CD4-positive, alpha-beta T cell treated with Interleukin-17A for 1 hour (primary cell): ENCODE measurements around the gene RPUSD1.
A peak's percentile ranks its signal among the peaks of the same experiment; 100 is the strongest.
"Not testable (repeated sequence)": the region's sequence is repeated elsewhere in the genome, so short reads cannot be mapped to it uniquely, and the experiment has no call there.

Experiments
- DNase-seq: peaks from one replicate; pipeline ENCODE4 v3.0.0-alpha.2; 2020

The RPUSD1 gene

GRCh38 chr16:787978-788398 is at the start of gene RPUSD1:
TSS of gene RPUSD1 (minus strand) at chr16:788381. CDS start at chr16:787737, 644 bp downstream.
- DNase-seq: no peak

DNA sequence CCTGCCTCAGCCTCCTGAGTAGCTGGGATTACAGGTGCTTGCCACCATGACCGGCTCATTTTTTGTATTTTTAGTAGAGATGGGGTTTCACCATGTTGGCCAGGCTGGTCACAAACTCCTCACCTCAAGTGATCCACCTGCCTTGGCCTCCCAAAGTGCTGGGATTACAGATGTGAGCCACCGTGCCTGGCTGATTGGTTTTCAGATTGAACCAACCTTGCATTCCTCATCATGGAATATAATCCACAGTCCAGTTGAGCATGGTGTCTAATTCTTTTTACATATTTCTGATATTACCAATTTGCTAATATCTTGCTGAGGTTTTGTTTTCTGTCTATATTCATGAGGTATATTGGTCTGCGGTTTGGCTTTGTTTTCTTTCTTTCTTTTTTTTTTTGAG is 48.6 kb upstream of the RPUSD1 start:
- not testable (repeated sequence) for DNase-seq

GRCh38 chr16:836221-836620 is 48.0 kb upstream of the RPUSD1 start:
- DNase-seq: no peak

DNA sequence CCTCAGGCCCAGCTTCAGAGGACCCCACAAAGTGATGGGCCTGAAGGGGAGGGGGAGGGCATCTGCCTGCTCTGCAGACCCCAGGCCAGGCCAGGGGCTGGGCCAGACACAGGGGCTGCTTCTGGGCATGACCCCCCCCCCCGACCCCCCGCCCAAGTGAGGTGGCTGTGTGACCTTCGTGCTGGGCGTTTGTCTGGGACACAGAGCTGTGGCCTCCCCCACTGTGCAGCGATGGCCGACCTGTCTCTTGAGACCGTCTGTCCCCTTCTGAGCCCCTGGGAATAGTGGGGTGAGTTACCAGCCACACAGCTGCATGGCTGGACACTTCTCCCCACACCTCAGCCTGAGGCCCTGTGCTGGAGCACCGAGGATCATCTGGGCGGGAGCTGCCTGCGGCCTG is 47.2 kb upstream of the RPUSD1 start:
- no peak for DNase-seq

- no peak for DNase-seq
These were observed 45.2 kb upstream of the RPUSD1 start for GRCh38 chr16:833411-833810.

DNA sequence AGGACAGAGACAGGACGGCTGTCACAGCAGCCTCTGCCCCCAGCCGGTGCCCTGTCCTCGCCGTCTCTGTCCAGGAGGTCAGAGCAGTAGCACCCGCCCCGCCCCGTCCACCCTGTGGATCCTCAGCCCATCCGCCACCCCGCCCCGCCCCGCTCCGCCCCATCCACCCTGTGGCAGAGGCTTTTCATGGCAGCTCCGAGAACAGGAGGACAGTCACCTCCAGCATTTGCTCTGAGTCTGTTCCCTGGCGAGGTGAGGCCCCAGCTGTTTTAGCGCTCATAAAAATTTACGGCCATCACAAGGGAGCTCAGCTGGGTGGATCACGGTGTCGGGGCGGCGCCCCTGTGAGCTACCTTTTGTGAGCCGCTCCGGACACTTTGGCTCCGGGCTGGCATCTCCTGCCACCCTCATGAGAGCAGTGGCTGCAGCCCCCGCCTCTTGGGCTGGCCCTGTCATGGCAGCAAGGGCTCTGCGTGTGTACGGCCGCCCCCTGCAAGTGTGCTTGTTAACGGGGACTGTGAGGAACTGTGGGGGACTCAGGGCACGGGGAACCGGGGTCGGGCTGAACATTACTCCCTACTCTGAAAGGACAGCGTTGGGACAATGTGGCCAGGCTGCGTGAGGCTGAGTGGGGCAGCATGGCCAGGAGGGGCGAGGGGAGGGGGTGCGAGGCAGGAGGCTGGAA is 44.6 kb upstream of the RPUSD1 start:
- no peak for DNase-seq

DNA sequence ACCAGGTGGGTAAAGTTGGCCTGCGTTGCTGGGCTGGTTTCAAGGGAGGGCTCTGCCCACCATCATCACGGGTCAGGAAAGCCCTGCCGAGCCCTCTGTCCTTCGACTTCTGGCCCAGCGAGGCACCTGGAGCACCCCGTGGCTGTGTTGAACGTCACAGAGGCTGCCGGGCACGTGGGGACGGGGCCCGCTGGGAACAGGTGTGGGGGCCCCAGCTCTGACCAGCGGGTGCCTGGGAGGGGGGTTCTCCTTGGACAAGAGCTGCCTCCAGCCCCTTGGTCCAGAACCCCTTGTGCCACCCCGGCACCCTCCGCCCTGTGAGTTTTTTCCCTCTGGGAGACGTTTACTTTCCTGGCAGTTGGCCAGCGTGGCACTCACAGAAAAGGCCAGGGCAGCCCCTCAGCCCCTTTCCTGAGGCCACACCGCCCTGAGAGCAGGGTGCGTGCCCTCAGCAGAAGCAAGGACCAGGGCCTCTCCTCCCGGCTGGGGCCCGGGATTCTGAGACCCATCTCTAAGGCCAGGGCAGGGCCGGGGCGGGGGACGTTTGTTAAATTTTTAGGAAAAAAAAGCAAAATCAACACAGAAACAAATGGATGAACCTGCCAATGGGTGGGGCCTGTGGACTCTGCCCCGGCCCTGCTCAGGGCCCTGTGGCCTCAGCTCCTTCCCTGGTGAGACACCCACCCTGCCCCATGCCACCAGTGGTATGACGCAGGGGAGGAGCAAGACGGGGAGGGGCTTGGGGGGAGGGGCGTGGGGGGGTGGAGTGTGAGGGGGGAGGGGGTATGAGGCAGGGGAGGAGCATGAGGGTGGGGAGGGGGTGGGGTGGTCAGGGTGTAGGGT is 43.6 kb upstream of the RPUSD1 start:
- DNase-seq: no peak

- DNase-seq: no peak
These were observed 42.8 kb upstream of the RPUSD1 start for GRCh38 chr16:830871-831570.

- DNase-seq: no peak
These were observed 42.1 kb upstream of the RPUSD1 start for GRCh38 chr16:830107-830870.

DNA sequence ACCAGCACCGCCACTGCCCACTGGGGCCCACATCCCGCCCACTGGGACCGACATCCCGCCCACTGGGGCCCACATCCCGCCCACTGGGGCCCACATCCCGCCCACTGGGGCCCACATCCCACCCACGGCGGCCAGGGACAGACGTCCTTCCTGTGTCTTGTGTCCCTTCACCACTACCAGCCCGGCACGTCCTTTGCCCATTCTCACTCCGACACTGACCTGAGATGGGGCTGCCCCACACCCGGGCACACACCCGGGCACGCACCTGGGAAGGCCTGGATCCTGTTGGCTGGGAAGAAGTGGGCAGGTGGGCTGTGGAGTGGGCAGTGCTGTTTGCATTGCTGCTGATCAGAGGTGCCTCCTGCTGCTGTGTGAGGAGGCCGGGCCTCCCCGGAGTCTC is 40.7 kb upstream of the RPUSD1 start:
- no peak for DNase-seq

GRCh38 chr16:827513-827912 is 39.3 kb upstream of the RPUSD1 start:
- no peak for DNase-seq

DNA sequence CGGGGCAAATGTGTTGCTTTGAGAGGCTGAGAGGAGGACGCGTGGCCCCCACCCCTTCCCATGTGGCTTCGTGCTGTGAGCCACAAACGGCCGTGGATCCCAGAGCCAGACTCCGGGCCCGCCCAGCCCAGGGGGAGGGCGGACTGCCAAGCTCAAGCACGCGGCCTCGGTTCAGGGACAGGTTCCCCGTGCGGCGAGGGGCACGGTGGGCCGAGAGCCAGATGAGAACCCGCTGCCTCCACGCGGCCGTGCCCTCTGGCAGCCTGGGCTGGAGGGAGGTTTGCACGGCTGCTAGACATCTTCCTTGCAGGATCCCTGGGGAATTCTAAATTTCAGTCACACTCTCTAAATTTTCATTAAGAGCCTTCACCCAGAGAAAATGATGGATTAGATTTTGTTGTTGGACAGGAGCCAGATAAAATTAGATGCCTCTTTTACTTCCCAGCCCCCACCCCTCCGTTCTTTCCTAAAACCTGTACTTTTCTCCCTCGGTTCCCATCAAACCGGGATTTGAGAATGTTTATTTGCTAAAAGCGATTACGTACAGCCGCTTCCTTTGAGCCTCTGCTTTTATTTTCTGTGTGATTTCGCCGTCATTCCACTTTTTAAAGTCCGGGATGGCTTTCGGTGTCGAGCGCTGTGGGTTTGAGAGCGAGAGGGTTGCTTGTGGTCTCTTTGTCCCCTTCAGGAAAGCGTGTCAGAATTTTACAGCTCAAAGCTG is 37.3 kb upstream of the RPUSD1 start:
- no peak for DNase-seq

- no peak for DNase-seq
These were observed 36.4 kb upstream of the RPUSD1 start for GRCh38 chr16:824601-825000.

DNA sequence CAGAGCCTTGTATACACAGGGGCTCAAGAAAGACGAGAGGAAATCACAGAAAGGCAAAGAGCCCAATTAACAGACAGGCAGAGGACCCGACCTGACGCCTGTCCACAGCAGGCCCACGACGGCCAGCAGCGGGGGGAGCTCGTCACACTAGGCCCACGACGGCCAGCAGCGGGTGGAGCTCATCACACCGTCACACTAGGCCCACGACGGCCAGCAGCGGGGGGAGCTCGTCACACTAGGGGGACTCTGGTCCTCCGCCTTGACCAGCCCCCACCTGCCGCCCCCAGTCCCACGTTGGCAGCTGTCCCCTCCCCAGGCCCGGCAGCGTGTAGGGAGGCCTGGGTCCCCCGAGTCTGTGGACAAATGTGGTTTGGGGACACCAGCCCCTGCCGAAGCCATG is 36.0 kb upstream of the RPUSD1 start:
- no peak for DNase-seq

GRCh38 chr16:822909-823297 is 34.7 kb upstream of the RPUSD1 start:
- no peak for DNase-seq

GRCh38 chr16:822174-822908 is 34.2 kb upstream of the RPUSD1 start:
- no peak for DNase-seq

GRCh38 chr16:821751-822150 is 33.6 kb upstream of the RPUSD1 start:
- DNase-seq: no peak

DNA sequence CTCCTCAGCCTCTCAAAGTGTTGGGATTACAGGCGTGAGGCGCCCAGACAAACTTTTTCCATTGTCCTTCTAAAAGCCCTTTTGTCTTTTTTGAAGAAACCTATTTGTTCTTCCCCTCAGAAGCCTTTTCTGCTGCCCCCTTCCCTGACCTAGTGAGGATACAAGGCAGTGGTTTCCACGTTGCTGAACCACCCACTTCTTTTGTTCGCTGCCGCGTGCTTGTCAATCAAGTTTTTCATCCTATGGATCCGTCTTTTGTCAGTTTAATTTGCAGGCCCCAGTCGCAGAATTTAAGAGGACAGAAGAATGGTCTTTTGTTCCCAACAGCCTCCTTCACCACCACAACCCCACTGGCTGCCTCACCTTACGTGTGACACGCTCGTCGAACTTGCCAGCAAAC is 32.6 kb upstream of the RPUSD1 start:
- no peak for DNase-seq

- not testable (repeated sequence) for DNase-seq
These were observed 31.8 kb upstream of the RPUSD1 start for GRCh38 chr16:820044-820408.

GRCh38 chr16:819336-820043 is 31.3 kb upstream of the RPUSD1 start:
- DNase-seq: peak; percentile 48

- no peak for DNase-seq
These were observed 30.4 kb upstream of the RPUSD1 start for GRCh38 chr16:818592-818991.
